ENCODE data around the gene CBLB. TPM values are rescaled to one million over a fixed set of nuclear protein-coding genes. Genes with fewer than 3 reads are reported as not detected.

The CBLB gene
- total and polyA plus RNA-seq, 4 experiments from 2014 or later, result 17.0 to 106 (median 66.6) TPM

DNA sequence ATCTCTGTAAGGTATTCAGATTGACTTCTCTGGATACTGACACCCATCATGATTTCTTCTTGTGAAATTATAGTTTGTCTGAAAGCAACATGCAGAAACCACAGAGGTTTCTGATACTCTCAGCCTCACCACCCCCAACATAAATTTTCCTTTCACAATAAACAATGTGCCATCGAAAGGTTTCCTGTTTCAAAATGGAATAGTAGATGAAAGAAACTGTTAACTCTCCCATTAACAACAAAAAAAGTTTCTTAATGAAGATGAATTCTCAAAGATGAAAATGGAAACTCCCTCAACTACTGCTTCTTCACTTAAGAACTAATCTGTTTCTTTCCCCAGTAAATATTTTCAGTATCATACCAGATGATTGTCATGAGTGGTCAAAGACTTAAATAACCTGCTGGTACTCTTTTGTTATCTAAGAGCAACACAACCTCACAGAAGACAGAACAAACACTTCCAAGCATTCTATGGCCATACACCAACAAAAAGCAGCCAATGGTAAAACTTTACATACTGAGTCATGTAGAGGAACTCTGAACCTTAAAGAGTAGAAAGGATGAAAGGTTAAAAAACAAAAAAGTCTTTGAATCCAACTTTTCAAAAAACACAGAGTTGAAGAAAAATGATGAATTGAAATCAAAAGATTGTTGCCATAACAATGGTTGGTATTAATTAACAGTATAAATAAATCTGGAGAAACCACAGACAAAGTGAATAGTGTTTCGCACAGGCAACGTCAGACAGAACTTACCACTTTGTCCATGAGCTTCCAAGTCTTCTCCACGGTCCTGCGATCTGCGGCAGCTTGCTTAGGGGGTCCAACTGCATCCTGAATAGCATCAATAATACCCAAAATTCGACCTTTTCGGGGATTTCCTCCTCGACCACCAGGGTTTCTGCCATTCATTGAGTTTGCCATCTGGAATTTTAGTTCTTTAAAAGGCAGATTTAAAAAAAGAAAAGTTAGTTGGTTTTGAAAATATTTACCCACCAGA is 1.9 kb downstream of the CBLB start:
- peaks cover 64% of the 10 kb centered on the region for H3K4me1 ChIP-seq (ENCODE audit: insufficient read depth, low read length)

DNA sequence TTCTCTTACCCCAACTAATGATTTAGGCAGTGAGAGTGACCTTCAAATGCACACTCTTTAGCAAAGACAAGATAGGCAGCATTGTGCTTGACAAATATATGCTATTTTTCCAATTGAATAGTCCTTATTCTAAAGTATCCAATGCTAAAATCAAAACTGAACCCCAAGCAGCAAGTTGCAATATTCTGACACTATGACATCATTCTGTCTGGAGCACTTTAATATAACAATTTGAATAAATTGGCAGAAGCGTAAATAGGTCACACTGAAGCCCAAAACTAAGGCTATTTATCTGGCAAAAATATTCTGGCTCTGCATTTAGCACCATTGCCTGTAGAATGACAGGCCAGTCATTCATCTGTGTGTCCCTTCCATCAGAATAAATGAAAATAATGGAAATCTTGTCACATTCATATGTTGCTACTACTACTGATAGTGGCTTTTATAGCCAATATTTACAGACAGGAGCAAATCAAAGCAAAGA is 2.9 kb downstream of the CBLB start:
- H3K4me3 ChIP-seq (ENCODE audit: low read length in 2 of 2), result peak overlapping the region; percentile 1 to 93
- no peaks in the 10 kb centered on the region for H3K36me3 ChIP-seq (ENCODE audit: insufficient read depth, low read length)
- peaks cover 12 to 40% of the 10 kb centered on the region in 2 donors for H3K36me3 Mint-ChIP-seq
- no peaks in the 10 kb centered on the region for H3K9me3 Mint-ChIP-seq
- ChIA-PET CTCF (ENCODE audit: partially characterized antibody) (no interaction called here), POLR2A (ENCODE audit: partially characterized antibody) (no interaction called here)
- H3K27ac ChIP-seq (ENCODE audit: low read depth, low read length), result no peak overlapping the region
- DNase-seq, result no peak
- peaks cover 37 to 64% (median 47%) of the 10 kb centered on the region in 4 donors for H3K4me1 Mint-ChIP-seq
- H3K27me3 Mint-ChIP-seq, result no peaks in the 10 kb centered on the region
- peak overlapping the region in 5 of 7 donors; percentile 3 to 99 (median 19) for H3K27ac Mint-ChIP-seq
- H3K27me3 ChIP-seq (ENCODE audit: insufficient read depth, low read length), result no peaks in the 10 kb centered on the region
- no peaks in the 10 kb centered on the region for H3K9me3 ChIP-seq (ENCODE audit: control insufficient read depth in 1 of 2, low read length in 2 of 2)
- peaks cover 73% of the 10 kb centered on the region for H3K4me1 ChIP-seq (ENCODE audit: insufficient read depth, low read length)
- H3K4me3 Mint-ChIP-seq, result peak overlapping the region; percentile 95 to 100 (median 99)
- intact Hi-C loops (cut with micrococcal nuclease), result loop anchor here (1.0 to 10.0 kb wide), 8 partner anchors 17 to 743 kb away; no protein-coding TSS in a partner anchor

More for the DNA sequence above, 1.9 kb downstream of the CBLB start:
- CTCF ChIA-PET (ENCODE audit: partially characterized antibody), result interaction anchor here (2.2 kb wide), 1 partner anchor 30 kb away, joined by 6 read pairs; no protein-coding TSS in a partner anchor
- peak overlapping the region; percentile 84 for H3K27ac ChIP-seq (ENCODE audit: low read depth, low read length)
- no peaks in the 10 kb centered on the region for H3K27me3 Mint-ChIP-seq
- peak overlapping the region; percentile 87 to 100 (median 99) for H3K27ac Mint-ChIP-seq
- H3K9me3 Mint-ChIP-seq, result no peaks in the 10 kb centered on the region
- peak overlapping the region; percentile 93 for H3K4me3 ChIP-seq (ENCODE audit: low read length in 2 of 2)
- H3K36me3 ChIP-seq (ENCODE audit: insufficient read depth, low read length), result no peaks in the 10 kb centered on the region
- DNase-seq, result peak; percentile 33 to 48 (median 34)
- POLR2A ChIA-PET (ENCODE audit: partially characterized antibody), result interaction anchor here (0.8 to 3.1 kb wide), 16 partner anchors 9 to 310 kb away, joined by 3 to 30 read pairs (median 5); no protein-coding TSS in a partner anchor
- H3K27me3 ChIP-seq (ENCODE audit: insufficient read depth, low read length), result no peaks in the 10 kb centered on the region
- H3K4me1 Mint-ChIP-seq, result peaks cover 37 to 64% (median 49%) of the 10 kb centered on the region in 4 donors
- peak overlapping the region; percentile 95 to 100 (median 99) for H3K4me3 Mint-ChIP-seq
- no peaks in the 10 kb centered on the region for H3K9me3 ChIP-seq (ENCODE audit: control insufficient read depth in 1 of 2, low read length in 2 of 2)
- peaks cover 12 to 40% of the 10 kb centered on the region in 2 donors for H3K36me3 Mint-ChIP-seq
- intact Hi-C loops (cut with micrococcal nuclease), result loop anchor here (1.0 to 10.0 kb wide), 8 partner anchors 18 to 742 kb away; no protein-coding TSS in a partner anchor

DNA sequence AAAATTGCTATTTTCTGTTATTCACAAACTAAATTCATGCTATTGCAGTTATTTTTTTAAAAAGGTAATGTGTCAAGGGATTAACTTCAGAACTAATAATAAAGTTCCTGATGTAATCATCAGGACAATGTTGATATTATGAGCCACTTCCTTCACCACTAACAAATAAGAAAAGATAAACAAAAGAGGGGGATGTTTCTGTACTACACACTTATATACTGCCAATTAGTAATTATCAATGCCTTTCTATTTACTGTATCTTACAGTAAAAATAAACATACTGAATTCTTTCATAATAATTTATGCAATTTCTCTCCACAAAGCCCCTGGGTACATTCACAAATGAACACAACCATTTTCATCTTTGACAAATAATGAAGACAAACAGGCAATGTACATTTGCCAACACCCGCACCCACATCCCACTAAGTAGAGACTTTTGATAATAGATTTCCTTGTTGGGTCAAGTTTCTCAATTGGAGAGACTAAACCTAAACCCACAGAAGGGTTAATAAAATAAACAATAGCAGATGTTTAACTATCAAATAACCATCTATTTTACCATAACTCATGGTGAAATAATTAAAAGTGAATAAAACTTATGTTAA is 3.7 kb downstream of the CBLB start:
- peak overlapping the region in 5 of 7 donors; percentile 5 to 41 (median 39) for H3K27ac Mint-ChIP-seq
- H3K27me3 ChIP-seq (ENCODE audit: insufficient read depth, low read length), result no peaks in the 10 kb centered on the region
- peaks cover 33 to 63% (median 46%) of the 10 kb centered on the region in 4 donors for H3K4me1 Mint-ChIP-seq
- H3K27me3 Mint-ChIP-seq, result no peaks in the 10 kb centered on the region
- intact Hi-C loops (cut with micrococcal nuclease), result loop anchor here (5.0 to 10.0 kb wide), 4 partner anchors 163 to 342 kb away; no protein-coding TSS in a partner anchor
- no peaks in the 10 kb centered on the region for H3K9me3 ChIP-seq (ENCODE audit: control insufficient read depth in 1 of 2, low read length in 2 of 2)
- ChIA-PET POLR2A (ENCODE audit: partially characterized antibody) (no interaction called here), CTCF (ENCODE audit: partially characterized antibody) (no interaction called here)
- peaks cover 4% of the 10 kb centered on the region for H3K36me3 ChIP-seq (ENCODE audit: insufficient read depth, low read length)
- peak overlapping the region in 7 of 8 donors; percentile 53 to 99 (median 65) for H3K4me3 Mint-ChIP-seq
- H3K36me3 Mint-ChIP-seq, result peaks cover 17 to 45% of the 10 kb centered on the region in 2 donors
- H3K4me1 ChIP-seq (ENCODE audit: insufficient read depth, low read length), result peaks cover 66% of the 10 kb centered on the region
- H3K27ac ChIP-seq (ENCODE audit: low read depth, low read length), result no peak overlapping the region
- no peaks in the 10 kb centered on the region for H3K9me3 Mint-ChIP-seq
- DNase-seq, result no peak
- no peak overlapping the region for H3K4me3 ChIP-seq (ENCODE audit: low read length in 2 of 2)

DNA sequence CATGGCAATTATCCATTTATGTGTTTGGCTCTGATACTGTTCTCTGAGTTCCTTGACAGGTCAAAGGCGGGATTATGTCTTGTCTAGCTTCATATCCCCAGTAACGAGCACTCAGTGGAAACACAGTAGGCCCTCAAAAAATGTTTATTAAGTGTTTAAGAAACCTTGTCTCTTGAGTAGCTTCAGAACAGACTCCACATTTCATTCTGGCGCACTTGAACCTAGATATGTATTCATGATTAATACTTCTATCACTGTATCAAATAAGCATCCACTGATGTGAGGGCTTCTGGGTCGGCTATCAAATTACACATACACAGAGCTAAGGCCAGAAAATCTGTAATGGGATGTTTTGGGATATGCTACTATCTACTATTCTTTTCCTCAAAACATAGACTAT is 4.6 kb downstream of the CBLB start:
- POLR2A ChIA-PET (ENCODE audit: partially characterized antibody), result interaction anchor here (0.9 kb wide), 1 partner anchor 55 kb away, joined by 3 read pairs; no protein-coding TSS in a partner anchor

DNA sequence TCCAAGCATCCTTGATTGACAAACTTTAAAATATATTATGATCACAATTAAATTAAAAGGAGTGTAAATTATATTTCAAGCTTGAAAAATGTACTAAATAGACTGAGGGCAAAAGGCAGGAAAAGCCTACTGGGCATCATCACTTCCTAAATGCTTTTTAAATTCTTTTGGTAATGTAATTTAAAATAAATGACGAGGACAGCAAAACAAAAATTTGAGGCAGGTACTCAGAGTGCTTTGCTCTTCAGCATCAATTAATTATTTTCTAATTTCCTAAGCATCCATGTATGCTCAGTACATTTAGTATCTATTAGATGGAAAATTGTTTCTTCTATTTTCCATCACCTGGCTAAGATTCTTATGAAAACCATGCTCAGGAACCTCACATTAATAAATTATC is 5.2 kb downstream of the CBLB start:
- Mint-ChIP-seq H3K27ac (peak overlapping the region in 2 of 7 donors; percentile 40 to 43), H3K36me3 (peaks cover 25 to 48% of the 10 kb centered on the region in 2 donors), H3K9me3 (no peaks in the 10 kb centered on the region), H3K4me1 (peaks cover 30 to 58% (median 45%) of the 10 kb centered on the region in 4 donors), H3K27me3 (no peaks in the 10 kb centered on the region), H3K4me3 (peak overlapping the region in 5 of 8 donors; percentile 28 to 99 (median 61))
- H3K36me3 ChIP-seq (ENCODE audit: insufficient read depth, low read length), result peaks cover 6% of the 10 kb centered on the region
- H3K4me1 ChIP-seq (ENCODE audit: insufficient read depth, low read length), result peaks cover 58% of the 10 kb centered on the region
- H3K27ac ChIP-seq (ENCODE audit: low read depth, low read length), result no peak overlapping the region
- CTCF ChIA-PET (ENCODE audit: partially characterized antibody), result interaction anchor here (1.3 kb wide), 1 partner anchor 15 kb away, joined by 3 read pairs; no protein-coding TSS in a partner anchor
- POLR2A ChIA-PET (ENCODE audit: partially characterized antibody), result interaction anchor here (0.9 kb wide), 1 partner anchor 55 kb away, joined by 3 read pairs; no protein-coding TSS in a partner anchor
- no peaks in the 10 kb centered on the region for H3K27me3 ChIP-seq (ENCODE audit: insufficient read depth, low read length)
- intact Hi-C loops (cut with micrococcal nuclease), result loop anchor here (10.0 kb wide), 1 partner anchor 329 kb away; no protein-coding TSS in a partner anchor
- no peak for DNase-seq
- H3K9me3 ChIP-seq (ENCODE audit: control insufficient read depth in 1 of 2, low read length in 2 of 2), result no peaks in the 10 kb centered on the region
- H3K4me3 ChIP-seq (ENCODE audit: low read length in 2 of 2), result no peak overlapping the region

More for the DNA sequence above, 4.6 kb downstream of the CBLB start:
- intact Hi-C loops (cut with micrococcal nuclease), result loop anchor here (10.0 kb wide), 1 partner anchor 329 kb away; no protein-coding TSS in a partner anchor
- Mint-ChIP-seq H3K9me3 (no peaks in the 10 kb centered on the region), H3K4me3 (peak overlapping the region in 7 of 8 donors; percentile 30 to 99 (median 61)), H3K4me1 (peaks cover 29 to 58% (median 44%) of the 10 kb centered on the region in 4 donors), H3K27me3 (no peaks in the 10 kb centered on the region), H3K36me3 (peaks cover 22 to 47% of the 10 kb centered on the region in 2 donors), H3K27ac (peak overlapping the region in 3 of 7 donors; percentile 41 to 52 (median 43))
- Histone ChIP-seq H3K27me3 (ENCODE audit: insufficient read depth, low read length) (no peaks in the 10 kb centered on the region), H3K4me3 (ENCODE audit: low read length in 2 of 2) (no peak overlapping the region), H3K36me3 (ENCODE audit: insufficient read depth, low read length) (peaks cover 6% of the 10 kb centered on the region), H3K9me3 (ENCODE audit: control insufficient read depth in 1 of 2, low read length in 2 of 2) (no peaks in the 10 kb centered on the region), H3K27ac (ENCODE audit: low read depth, low read length) (no peak overlapping the region), H3K4me1 (ENCODE audit: insufficient read depth, low read length) (peaks cover 58% of the 10 kb centered on the region)
- CTCF ChIA-PET (ENCODE audit: partially characterized antibody), result interaction anchor here (1.3 kb wide), 1 partner anchor 16 kb away, joined by 3 read pairs; no protein-coding TSS in a partner anchor
- DNase-seq, result no peak

DNA sequence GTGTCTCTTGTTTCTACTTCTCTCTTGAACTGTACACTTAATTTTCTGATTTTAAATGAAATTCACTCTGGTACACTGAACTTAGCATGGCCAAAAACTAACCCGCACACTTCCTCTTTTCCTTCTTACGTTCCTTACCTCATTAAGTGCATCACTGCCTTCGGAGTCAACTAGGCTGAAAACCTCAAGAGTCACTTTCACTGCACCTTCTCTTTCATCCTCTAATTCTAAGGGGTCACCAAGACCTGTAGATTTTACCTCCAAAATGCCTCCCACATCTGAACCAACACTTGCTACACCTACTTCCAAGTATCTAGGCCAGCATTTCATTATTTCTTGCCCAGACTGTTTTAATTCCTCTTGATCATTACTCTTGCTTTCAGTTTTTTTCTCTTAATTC is 6.6 kb downstream of the CBLB start:
- H3K4me1 Mint-ChIP-seq, result peaks cover 42 to 60% (median 55%) of the 10 kb centered on the region in 4 donors
- Histone ChIP-seq H3K4me1 (ENCODE audit: insufficient read depth, low read length) (peaks cover 70% of the 10 kb centered on the region), H3K9me3 (ENCODE audit: control insufficient read depth in 1 of 2, low read length in 2 of 2) (no peaks in the 10 kb centered on the region), H3K36me3 (ENCODE audit: insufficient read depth, low read length) (peaks cover 16% of the 10 kb centered on the region), H3K4me3 (ENCODE audit: low read length in 2 of 2) (no peak overlapping the region), H3K27me3 (ENCODE audit: insufficient read depth, low read length) (no peaks in the 10 kb centered on the region), H3K27ac (ENCODE audit: low read depth, low read length) (no peak overlapping the region)
- H3K4me3 Mint-ChIP-seq, result no peak overlapping the region
- POLR2A ChIA-PET (ENCODE audit: partially characterized antibody), result interaction anchor here (1.0 kb wide), 1 partner anchor 10 kb away, joined by 3 read pairs; no protein-coding TSS in a partner anchor
- H3K9me3 Mint-ChIP-seq, result no peaks in the 10 kb centered on the region
- intact Hi-C loops (cut with micrococcal nuclease), result loop anchor here (10.0 kb wide), 1 partner anchor 327 kb away; no protein-coding TSS in a partner anchor
- H3K27me3 Mint-ChIP-seq, result no peaks in the 10 kb centered on the region
- peak in 2 of 5 donors; percentile 18 to 22 for DNase-seq
- CTCF ChIA-PET (ENCODE audit: partially characterized antibody), result no interaction called here
- H3K36me3 Mint-ChIP-seq, result peaks cover 32 to 48% of the 10 kb centered on the region in 2 donors
- H3K27ac Mint-ChIP-seq, result no peak overlapping the region
